H1 (cell line): ENCODE measurements around the gene HDHD2. TPM values are rescaled to one million over a fixed set of nuclear protein-coding genes. Genes with fewer than 3 reads are reported as not detected.

Source experiments
- CTCF ChIA-PET: fragments of 300-600 bp; sonication (Branson Sonifier 250); formaldehyde crosslinking; loops from one replicate; lab custom pipeline; 2021; ENCODE audit not compliant: partially characterized antibody; lab: Charles Lee
- POLR2A ChIA-PET: fragments of 300-600 bp; sonication (Branson Sonifier 250); formaldehyde crosslinking; loops from one replicate; lab custom pipeline; 2021; ENCODE audit warnings: inconsistent platforms; ENCODE audit not compliant: partially characterized antibody; lab: Charles Lee
- DNase-seq, 2 experiments: peaks; one replicate each; pipeline versions ENCODE4 v3.0.0 to v3.0.0-alpha.2; 2010 to 2022; ENCODE audit warnings: low spot score in 2 of 2, low read depth in 1 of 2, mixed read lengths in 1 of 2
- FAIRE-seq: peaks from 2 replicates; lab custom pipeline; 2011; peaks lifted over from hg19 to GRCh38; lab: Jason Lieb, UNC
- H2AFZ ChIP-seq: 2 replicates; pipeline ENCODE4 v1.8.1; 2012; ENCODE audit warnings: low read length, inconsistent platforms
- H2AK5ac ChIP-seq: 2 replicates; pipeline ENCODE4 v1.6.1; 2013; ENCODE audit warnings: low read depth, low read length
- H2BK120ac ChIP-seq: replicated peaks from 2 replicates; pipeline ENCODE3; 2013; ENCODE audit warnings: low read depth, low read length, inconsistent platforms
- H2BK12ac ChIP-seq: 2 replicates; pipeline ENCODE4 v1.6.1; 2013; ENCODE audit warnings: low read depth, low read length
- H2BK15ac ChIP-seq: 2 replicates; pipeline ENCODE4 v1.6.1; 2013; ENCODE audit warnings: low read length
- H2BK20ac ChIP-seq: 2 replicates; pipeline ENCODE4 v1.6.1; 2013; ENCODE audit warnings: low read length
- H2BK5ac ChIP-seq: 2 replicates; pipeline ENCODE4 v1.6.1; 2013; ENCODE audit warnings: low read depth, low read length
- H3K14ac ChIP-seq: 2 replicates; pipeline ENCODE4 v1.6.1; 2013; ENCODE audit warnings: inconsistent platforms; ENCODE audit not compliant: insufficient read length
- H3K18ac ChIP-seq: 2 replicates; pipeline ENCODE4 v1.6.1; 2013; ENCODE audit warnings: low read length; ENCODE audit errors: extremely low read depth
- H3K23ac ChIP-seq: 2 replicates; pipeline ENCODE4 v1.6.1; 2013; ENCODE audit warnings: inconsistent platforms; ENCODE audit not compliant: insufficient read length
- H3K23me2 ChIP-seq: 2 replicates; pipeline ENCODE4 v1.6.1; 2013; ENCODE audit warnings: low read depth, low read length
- H3K27ac ChIP-seq: 2 replicates; pipeline ENCODE4 v1.6.1; 2011; ENCODE audit warnings: low read depth, low read length, inconsistent platforms
- H3K27me3 ChIP-seq, 4 experiments: replicated peaks in 1 of 4; 1 replicate in 1 of 4; 2 replicates in 3 of 4; pipeline versions ENCODE4 v1.6.1 to v1.8.1; 2011 to 2013; ENCODE audit warnings: low read length in 3 of 4, mild to moderate bottlenecking in 3 of 4, inconsistent platforms in 2 of 4, mixed read lengths in 2 of 4, moderate library complexity in 1 of 4; ENCODE audit not compliant: control insufficient read depth in 3 of 4, insufficient read depth in 3 of 4; ENCODE audit errors: extremely low read depth in 1 of 4
- H3K36me3 ChIP-seq, 4 experiments: 2 replicates each; pipeline versions ENCODE4 v1.6.1 to v1.8.1; 2011 to 2013; ENCODE audit warnings: mild to moderate bottlenecking in 4 of 4, low read length in 3 of 4, moderate library complexity in 2 of 4, control low read depth in 1 of 4, inconsistent platforms in 1 of 4; ENCODE audit not compliant: insufficient read depth in 4 of 4, control insufficient read depth in 2 of 4
- H3K4ac ChIP-seq: replicated peaks from 2 replicates; pipeline ENCODE3; 2013; ENCODE audit warnings: low read length, low read depth, mixed read lengths, inconsistent platforms; ENCODE audit not compliant: insufficient read length
- H3K4me1 ChIP-seq, 4 experiments: replicated peaks in 1 of 4; 1 replicate in 1 of 4; 2 replicates in 3 of 4; pipeline versions ENCODE4 v1.6.1 to v1.8.1; 2011 to 2013; ENCODE audit warnings: low read length in 3 of 4, inconsistent platforms in 2 of 4, mixed read lengths in 1 of 4; ENCODE audit not compliant: insufficient read depth in 4 of 4, control insufficient read depth in 3 of 4
- H3K4me2 ChIP-seq, 2 experiments: 2 replicates each; pipeline versions ENCODE4 v1.6.1 to v1.8.1; 2011 to 2013; ENCODE audit warnings: low read depth in 2 of 2, low read length in 2 of 2, control low read depth in 1 of 2, inconsistent platforms in 1 of 2, mild to moderate bottlenecking in 1 of 2; ENCODE audit not compliant: insufficient read depth in 1 of 2
- H3K4me3 ChIP-seq, 4 experiments: fragments of 200-600, 300-600 bp in 1 of 4; sonication (generic), shearing (Covaris generic), sonication (Bioruptor Twin) in 1 of 4; 2 replicates each; pipeline versions ENCODE4 v1.5.1 to v1.8.1; 2011 to 2016; ENCODE audit warnings: low read length in 4 of 4, low read depth in 3 of 4, control low read depth in 2 of 4, inconsistent platforms in 2 of 4, mild to moderate bottlenecking in 2 of 4, mixed read lengths in 1 of 4, moderate library complexity in 1 of 4; ENCODE audit not compliant: insufficient read depth in 2 of 4; ENCODE audit errors: extremely low read depth in 1 of 4
- H3K56ac ChIP-seq: replicated peaks from 2 replicates; pipeline ENCODE3; 2013; ENCODE audit warnings: low read depth, mild to moderate bottlenecking, mixed read lengths, low read length, inconsistent platforms; ENCODE audit not compliant: insufficient read length
- H3K79me1 ChIP-seq: 2 replicates; pipeline ENCODE4 v1.6.1; 2013; ENCODE audit warnings: low read depth, low read length, control low read depth
- H3K79me2 ChIP-seq, 2 experiments: 2 replicates each; pipeline versions ENCODE4 v1.6.1 to v1.8.1; 2012 to 2013; ENCODE audit warnings: low read length in 2 of 2, mild to moderate bottlenecking in 2 of 2, inconsistent platforms in 1 of 2; ENCODE audit not compliant: insufficient read depth in 2 of 2, control insufficient read depth in 1 of 2
- H3K9ac ChIP-seq, 4 experiments: replicated peaks in 1 of 4; 1 replicate in 1 of 4; 2 replicates in 3 of 4; pipeline versions ENCODE4 v1.6.1 to v1.8.1; 2011 to 2013; ENCODE audit warnings: low read depth in 3 of 4, low read length in 3 of 4, control low read depth in 2 of 4, mild to moderate bottlenecking in 2 of 4, moderate library complexity in 2 of 4, inconsistent platforms in 1 of 4; ENCODE audit errors: extremely low read depth in 1 of 4
- H3K9me3 ChIP-seq, 2 experiments: 2 replicates each; pipeline versions ENCODE4 v1.6.1 to v1.8.1; 2012 to 2013; ENCODE audit warnings: mild to moderate bottlenecking in 2 of 2, moderate library complexity in 2 of 2, control low read depth in 1 of 2, inconsistent platforms in 1 of 2, low read depth in 1 of 2, low read length in 1 of 2, mixed read lengths in 1 of 2; ENCODE audit not compliant: insufficient read depth in 2 of 2
- H4K20me1 ChIP-seq, 2 experiments: replicated peaks in 1 of 2; 2 replicates each; pipeline versions ENCODE3 to v1.8.1; 2011 to 2013; ENCODE audit warnings: inconsistent platforms in 2 of 2, low read length in 2 of 2, mild to moderate bottlenecking in 1 of 2; ENCODE audit not compliant: insufficient read depth in 2 of 2, control insufficient read depth in 1 of 2
- H4K5ac ChIP-seq: 2 replicates; pipeline ENCODE4 v1.6.1; 2013; ENCODE audit warnings: low read length, low read depth, mixed read lengths, inconsistent platforms; ENCODE audit not compliant: insufficient read length
- H4K8ac ChIP-seq: 2 replicates; pipeline ENCODE4 v1.8.0; 2013; ENCODE audit warnings: mild to moderate bottlenecking, moderate library complexity, low read length, inconsistent platforms; ENCODE audit not compliant: insufficient read depth; ENCODE audit errors: extremely low read depth
- H4K91ac ChIP-seq: replicated peaks from 2 replicates; pipeline ENCODE3; 2013; ENCODE audit warnings: low read length, mixed read lengths, inconsistent platforms; ENCODE audit not compliant: insufficient read length
- BACH1 ChIP-seq: IDR thresholded peaks from 2 replicates; pipeline ENCODE4 v1.6.1; 2012; ENCODE audit warnings: low read length, improper control_type of control experiment
- BCL11A ChIP-seq, 2 experiments: IDR thresholded peaks; one replicate each; pipeline ENCODE4 v1.6.1; 2011; ENCODE audit warnings: low read depth in 2 of 2, low read length in 2 of 2, mild to moderate bottlenecking in 2 of 2
- CHD2 ChIP-seq: IDR thresholded peaks from 2 replicates; pipeline ENCODE4 v1.6.1; 2012; ENCODE audit warnings: low read length, improper control_type of control experiment
- EZH2 ChIP-seq: fragments of 200-600 bp; sonication (generic); IDR thresholded peaks from 2 replicates; pipeline ENCODE4 v1.7.1; 2012; ENCODE audit warnings: low read depth, mild to moderate bottlenecking, moderate library complexity, low read length, inconsistent platforms; ENCODE audit not compliant: severe bottlenecking
- GABPA ChIP-seq: IDR thresholded peaks from 2 replicates; pipeline ENCODE4 v1.6.1; 2011; ENCODE audit warnings: mild to moderate bottlenecking, low read length, moderate library complexity, borderline replicate concordance; ENCODE audit not compliant: insufficient read depth
- JUND ChIP-seq: IDR thresholded peaks from 2 replicates; pipeline ENCODE4 v1.6.1; 2011; ENCODE audit warnings: mild to moderate bottlenecking, improper control_type of control experiment, low read length
- MAFK ChIP-seq: IDR thresholded peaks from 2 replicates; pipeline ENCODE4 v1.6.1; 2012; ENCODE audit warnings: low read depth, mild to moderate bottlenecking, improper control_type of control experiment, low read length
- RNF2 ChIP-seq: fragments of 200-900, 300-1000 bp; sonication (generic); IDR thresholded peaks from 2 replicates; pipeline ENCODE4 v1.7.1; 2016; ENCODE audit warnings: borderline replicate concordance, low read depth, mild to moderate bottlenecking, antibody characterized with exemption, low read length; ENCODE audit not compliant: poor library complexity, severe bottlenecking; ENCODE audit errors: missing control alignments
- SAP30 ChIP-seq: fragments of 300-600 bp; sonication (generic); IDR thresholded peaks from 2 replicates; pipeline ENCODE4 v1.7.1; 2012; ENCODE audit warnings: low read length, moderate library complexity, mild to moderate bottlenecking, inconsistent platforms; ENCODE audit not compliant: insufficient read depth, insufficient replicate concordance
- SIN3A ChIP-seq, 2 experiments: IDR thresholded peaks in 1 of 2; conservative IDR thresholded peaks in 1 of 2; 2 replicates each; pipeline ENCODE4 v1.6.1; 2011 to 2012; ENCODE audit warnings: low read length in 2 of 2, improper control_type of control experiment in 1 of 2, low read depth in 1 of 2, mild to moderate bottlenecking in 1 of 2
- SP1 ChIP-seq: IDR thresholded peaks from 2 replicates; pipeline ENCODE4 v1.6.1; 2011; ENCODE audit warnings: low read depth, low read length
- polyA plus RNA-seq, 7 experiments: library from polyadenylated mRNA; depleted of rRNA in 3 of 7; stranded (reverse) in 5 of 7; unstranded in 2 of 7; fragments of >200 nt in 5 of 7; fragments of 200-250 nt in 2 of 7; gene quantifications; 1 replicate in 5 of 7; 2 replicates in 1 of 7; 4 replicates in 1 of 7; pipeline versions ENCODE4 v1.2.1 to v1.2.3, GENCODE V29; 2011 to 2013; ENCODE audit warnings: missing spikeins in 2 of 7, mixed read lengths in 2 of 7
- total RNA-seq: library from RNA; stranded (reverse); fragmentation: NEBNext Ultra II Directional; extraction: Animal tissue kit (Norgen Biotek cat#: 25700); gene quantifications from 2 replicates; pipeline ENCODE4 v1.2.1, GENCODE V29; 2021
- TF ChIP-seq, protein P1 (sequence below), 3 experiments: IDR thresholded peaks; 1 replicate in 2 of 3; 2 replicates in 1 of 3; pipeline versions ENCODE4 v1.5.1 to v1.6.1; 2011; ENCODE audit warnings: low read length in 3 of 3, mild to moderate bottlenecking in 3 of 3, inconsistent platforms in 2 of 3, low read depth in 1 of 3, moderate library complexity in 1 of 3; ENCODE audit not compliant: insufficient read depth in 1 of 3; ENCODE audit errors: control extremely low read depth in 1 of 3

The HDHD2 gene
- total and polyA plus RNA-seq, 2 of the 8 experiments (the other 6 are each of a cell fraction or from before 2014, with no cell fraction given): 16.7 to 42.7 TPM

- FAIRE-seq (no peak), DNase-seq (no peak)
- Histone ChIP-seq H3K23ac (no peak overlapping the region), H4K5ac (no peak overlapping the region), H3K4me2 (no peak overlapping the region), H4K8ac (no peak overlapping the region), H2BK15ac (no peak overlapping the region), H2AFZ (no peak overlapping the region), H3K27me3 (no peaks in the 10 kb centered on the region), H3K4me1 (no peaks in the 10 kb centered on the region), H2BK120ac (no peak overlapping the region), H3K79me2 (peaks cover 0 to 58% of the 10 kb centered on the region in 2 experiments; a peak in 2 of 4 replicates), H3K14ac (no peak overlapping the region), H3K4me3 (no peak overlapping the region), H3K36me3 (peaks cover 0 to 2% (median 0%) of the 10 kb centered on the region in 4 experiments; a peak in 1 of 8 replicates), H3K27ac (no peak overlapping the region), H3K9ac (no peak overlapping the region), H2AK5ac (no peak overlapping the region), H3K56ac (no peak overlapping the region), H3K9me3 (no peaks in the 10 kb centered on the region), H2BK5ac (no peak overlapping the region), H3K18ac (no peak overlapping the region), H3K4ac (no peak overlapping the region), H4K91ac (no peak overlapping the region), H2BK12ac (no peak overlapping the region), H2BK20ac (no peak overlapping the region), H3K23me2 (no peaks in the 10 kb centered on the region), H3K79me1 (peaks cover 4% of the 10 kb centered on the region; the same call in 1 of the 2 replicates), H4K20me1 (peaks cover 0 to 5% of the 10 kb centered on the region in 2 experiments)
- ChIA-PET POLR2A (interaction anchor here (0.9 to 1.4 kb wide), 3 partner anchors 11 to 68 kb away, joined by 3 read pairs; no protein-coding TSS in a partner anchor), CTCF (no interaction called here)
- TF ChIP-seq EZH2 (no peak), GABPA (no peak), JUND (no peak), MAFK (no peak), SP1 (no peak), SIN3A (conservative IDR thresholded peaks at IDR 0.05 in 1 of 2, IDR thresholded peaks at IDR 0.05 in 1 of 2; ENCODE audit: low read depth in 1 of 2, low read length in 2 of 2) (no peak), SAP30 (no peak), CHD2 (no peak), BCL11A (IDR thresholded peaks at IDR 0.05; ENCODE audit: low read depth in 2 of 2, low read length in 2 of 2) (no peak), RNF2 (no peak), BACH1 (no peak)
- TF ChIP-seq, protein P1, sequence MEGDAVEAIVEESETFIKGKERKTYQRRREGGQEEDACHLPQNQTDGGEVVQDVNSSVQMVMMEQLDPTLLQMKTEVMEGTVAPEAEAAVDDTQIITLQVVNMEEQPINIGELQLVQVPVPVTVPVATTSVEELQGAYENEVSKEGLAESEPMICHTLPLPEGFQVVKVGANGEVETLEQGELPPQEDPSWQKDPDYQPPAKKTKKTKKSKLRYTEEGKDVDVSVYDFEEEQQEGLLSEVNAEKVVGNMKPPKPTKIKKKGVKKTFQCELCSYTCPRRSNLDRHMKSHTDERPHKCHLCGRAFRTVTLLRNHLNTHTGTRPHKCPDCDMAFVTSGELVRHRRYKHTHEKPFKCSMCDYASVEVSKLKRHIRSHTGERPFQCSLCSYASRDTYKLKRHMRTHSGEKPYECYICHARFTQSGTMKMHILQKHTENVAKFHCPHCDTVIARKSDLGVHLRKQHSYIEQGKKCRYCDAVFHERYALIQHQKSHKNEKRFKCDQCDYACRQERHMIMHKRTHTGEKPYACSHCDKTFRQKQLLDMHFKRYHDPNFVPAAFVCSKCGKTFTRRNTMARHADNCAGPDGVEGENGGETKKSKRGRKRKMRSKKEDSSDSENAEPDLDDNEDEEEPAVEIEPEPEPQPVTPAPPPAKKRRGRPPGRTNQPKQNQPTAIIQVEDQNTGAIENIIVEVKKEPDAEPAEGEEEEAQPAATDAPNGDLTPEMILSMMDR (IDR thresholded peaks at IDR 0.05; ENCODE audit: control extremely low read depth in 1 of 3, insufficient read depth in 1 of 3, low read depth in 1 of 3, low read length in 3 of 3): no peak
Observed at GRCh38 chr18:47168509-47168908, 18.2 kb upstream of the HDHD2 start.
